SK-N-SH treated with all-trans-retinoic acid at 6 μM for 48 hours (cell line): Measurements from ENCODE around the gene ACE.

ENCODE experiments used
- GLIS3 ChIP-seq: fragments of 250-450 bp; sonication (Bioruptor Pico); IDR thresholded peaks from 2 replicates; pipeline ENCODE4 v1.5.0; 2020; ENCODE audit warnings: mild to moderate bottlenecking, moderate library complexity
- PATZ1 ChIP-seq: fragments of 250-450 bp; sonication (Bioruptor Pico); IDR thresholded peaks from 2 replicates; pipeline ENCODE4 v1.8.0; 2020; ENCODE audit warnings: mild to moderate bottlenecking, moderate library complexity, borderline replicate concordance
- PPARA ChIP-seq: fragments of 250-450 bp; sonication (Bioruptor Pico); IDR thresholded peaks from 2 replicates; pipeline ENCODE4 v1.5.0; 2020; ENCODE audit warnings: mild to moderate bottlenecking, borderline replicate concordance
- ZFP3 ChIP-seq: fragments of 250-450 bp; sonication (Bioruptor Pico); IDR thresholded peaks from 2 replicates; pipeline ENCODE4 v1.5.0; 2020; ENCODE audit warnings: mild to moderate bottlenecking, moderate library complexity
- ZFP30 ChIP-seq: fragments of 450-650 bp; formaldehyde crosslinking; IDR thresholded peaks from 2 replicates; pipeline ENCODE4 v1.5.0; 2022; ENCODE audit warnings: mild to moderate bottlenecking, moderate library complexity
- ZNF565 ChIP-seq: fragments of 450-650 bp; formaldehyde crosslinking; conservative IDR thresholded peaks from 2 replicates; pipeline ENCODE4 v1.5.0; 2020; ENCODE audit warnings: low read depth, mild to moderate bottlenecking, moderate library complexity
- ZNF70 ChIP-seq: fragments of 450-650 bp; formaldehyde crosslinking; IDR thresholded peaks from 2 replicates; pipeline ENCODE4 v1.5.0; 2020; ENCODE audit warnings: mild to moderate bottlenecking, moderate library complexity
- TF ChIP-seq, protein P1 (sequence below): fragments of 250-450 bp; sonication (Bioruptor Pico); IDR thresholded peaks from 2 replicates; pipeline ENCODE4 v1.5.1; 2020; ENCODE audit warnings: low read depth, mild to moderate bottlenecking, moderate library complexity
- TF ChIP-seq, protein P2 (sequence below): fragments of 250-450 bp; sonication (Bioruptor Pico); IDR thresholded peaks from 2 replicates; pipeline ENCODE4 v1.8.0; 2021; ENCODE audit warnings: low read depth, mild to moderate bottlenecking, moderate library complexity, borderline replicate concordance

DNA sequence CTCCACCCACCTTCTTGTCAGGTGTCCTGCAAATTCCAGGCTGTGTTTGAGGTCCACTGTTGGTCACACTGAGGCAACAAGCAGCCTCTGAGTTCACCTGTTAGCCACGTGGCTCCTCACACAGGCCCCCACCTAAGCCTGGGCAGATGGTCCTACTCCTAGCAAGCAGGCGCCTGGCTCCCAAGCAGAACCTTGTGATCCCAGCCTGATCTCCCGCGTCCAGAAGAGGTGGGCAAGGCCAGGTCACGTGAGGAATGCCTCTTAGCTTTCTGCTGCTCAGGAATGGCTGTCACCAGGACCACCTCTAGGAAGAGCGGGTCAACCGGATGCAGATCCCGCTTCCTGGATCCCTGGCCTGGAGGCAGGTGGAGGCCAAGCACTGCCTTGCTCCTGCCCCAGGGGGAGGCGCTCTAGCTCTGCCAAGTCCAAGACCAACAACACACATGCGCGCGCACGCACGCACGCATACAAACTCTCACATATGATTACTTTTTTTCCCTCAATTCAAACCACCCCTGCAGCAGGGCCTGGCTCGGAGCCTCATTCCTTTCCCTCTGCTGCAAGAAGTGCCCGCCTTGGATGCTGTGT lies 40.2 kb upstream of the ACE start:
- TF ChIP-seq ZNF565 (no peak), ZFP3 (CRISPR knock-in tag) (no peak), ZFP30 (CRISPR knock-in tag) (no peak), GLIS3 (CRISPR knock-in tag) (no peak), ZNF70 (CRISPR knock-in tag) (no peak), PATZ1 (CRISPR knock-in tag) (no peak), PPARA (CRISPR knock-in tag) (no peak)
- TF ChIP-seq, protein P1, sequence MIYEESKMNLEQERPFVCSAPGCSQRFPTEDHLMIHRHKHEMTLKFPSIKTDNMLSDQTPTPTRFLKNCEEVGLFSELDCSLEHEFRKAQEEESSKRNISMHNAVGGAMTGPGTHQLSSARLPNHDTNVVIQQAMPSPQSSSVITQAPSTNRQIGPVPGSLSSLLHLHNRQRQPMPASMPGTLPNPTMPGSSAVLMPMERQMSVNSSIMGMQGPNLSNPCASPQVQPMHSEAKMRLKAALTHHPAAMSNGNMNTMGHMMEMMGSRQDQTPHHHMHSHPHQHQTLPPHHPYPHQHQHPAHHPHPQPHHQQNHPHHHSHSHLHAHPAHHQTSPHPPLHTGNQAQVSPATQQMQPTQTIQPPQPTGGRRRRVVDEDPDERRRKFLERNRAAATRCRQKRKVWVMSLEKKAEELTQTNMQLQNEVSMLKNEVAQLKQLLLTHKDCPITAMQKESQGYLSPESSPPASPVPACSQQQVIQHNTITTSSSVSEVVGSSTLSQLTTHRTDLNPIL (CRISPR knock-in tag) = no peak
- TF ChIP-seq, protein P2, sequence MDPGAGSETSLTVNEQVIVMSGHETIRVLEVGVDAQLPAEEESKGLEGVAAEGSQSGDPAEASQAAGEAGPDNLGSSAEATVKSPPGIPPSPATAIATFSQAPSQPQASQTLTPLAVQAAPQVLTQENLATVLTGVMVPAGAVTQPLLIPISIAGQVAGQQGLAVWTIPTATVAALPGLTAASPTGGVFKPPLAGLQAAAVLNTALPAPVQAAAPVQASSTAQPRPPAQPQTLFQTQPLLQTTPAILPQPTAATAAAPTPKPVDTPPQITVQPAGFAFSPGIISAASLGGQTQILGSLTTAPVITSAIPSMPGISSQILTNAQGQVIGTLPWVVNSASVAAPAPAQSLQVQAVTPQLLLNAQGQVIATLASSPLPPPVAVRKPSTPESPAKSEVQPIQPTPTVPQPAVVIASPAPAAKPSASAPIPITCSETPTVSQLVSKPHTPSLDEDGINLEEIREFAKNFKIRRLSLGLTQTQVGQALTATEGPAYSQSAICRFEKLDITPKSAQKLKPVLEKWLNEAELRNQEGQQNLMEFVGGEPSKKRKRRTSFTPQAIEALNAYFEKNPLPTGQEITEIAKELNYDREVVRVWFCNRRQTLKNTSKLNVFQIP (CRISPR knock-in tag) = no peak
